H9 (cell line): ENCODE results near the gene MYD88. TPM values are rescaled to one million over a fixed set of nuclear protein-coding genes. Genes with fewer than 3 reads are reported as not detected.

ENCODE experiments used
- DNase-seq: peaks from one replicate; pipeline ENCODE4 v3.0.0-alpha.2; 2017
- H2AFZ ChIP-seq: one replicate; pipeline ENCODE4 v1.6.1; 2013; ENCODE audit warnings: mild to moderate bottlenecking, low read length, control low read depth, moderate library complexity
- H2AK5ac ChIP-seq: 2 replicates; pipeline ENCODE4 v1.6.1; 2013; ENCODE audit warnings: low read length, control low read depth, mixed read lengths; ENCODE audit not compliant: insufficient read length
- H2BK120ac ChIP-seq: one replicate; pipeline ENCODE4 v1.6.1; 2013; ENCODE audit warnings: low read depth, mild to moderate bottlenecking, low read length, control low read depth, inconsistent platforms; ENCODE audit not compliant: poor library complexity, severe bottlenecking
- H2BK12ac ChIP-seq: 2 replicates; pipeline ENCODE4 v1.6.1; 2013; ENCODE audit warnings: low read length, control low read depth, mixed read lengths, low read depth; ENCODE audit not compliant: insufficient read length
- H2BK15ac ChIP-seq: 2 replicates; pipeline ENCODE4 v1.6.1; 2013; ENCODE audit warnings: low read depth, low read length, control low read depth
- H2BK20ac ChIP-seq: one replicate; pipeline ENCODE4 v1.6.1; 2013; ENCODE audit warnings: low read depth, mild to moderate bottlenecking, low read length, control low read depth, inconsistent platforms; ENCODE audit not compliant: poor library complexity, severe bottlenecking
- H2BK5ac ChIP-seq: 2 replicates; pipeline ENCODE4 v1.6.1; 2013; ENCODE audit warnings: low read length, control low read depth, mixed read lengths; ENCODE audit not compliant: insufficient read length
- H3K14ac ChIP-seq: 2 replicates; pipeline ENCODE4 v1.6.1; 2013; ENCODE audit warnings: low read length, control low read depth; ENCODE audit not compliant: insufficient read depth
- H3K18ac ChIP-seq: 2 replicates; pipeline ENCODE4 v1.6.1; 2013; ENCODE audit warnings: low read depth, mild to moderate bottlenecking, mixed read lengths, low read length, control low read depth; ENCODE audit not compliant: insufficient read length
- H3K23ac ChIP-seq: 2 replicates; pipeline ENCODE4 v1.6.1; 2013; ENCODE audit warnings: low read length, control low read depth, mixed read lengths, low read depth; ENCODE audit not compliant: insufficient read length
- H3K23me2 ChIP-seq: 2 replicates; pipeline ENCODE4 v1.6.1; 2013; ENCODE audit warnings: low read depth, mild to moderate bottlenecking, mixed read lengths, low read length, control low read depth; ENCODE audit not compliant: insufficient read length, poor library complexity, severe bottlenecking
- H3K27ac ChIP-seq: 2 replicates; pipeline ENCODE4 v1.5.1; 2013; ENCODE audit warnings: low read length, control low read depth, mixed read lengths, low read depth; ENCODE audit not compliant: insufficient read length
- H3K27me3 ChIP-seq: 2 replicates; pipeline ENCODE4 v1.6.1; 2013; ENCODE audit warnings: low read length, control low read depth, inconsistent platforms; ENCODE audit not compliant: insufficient read depth
- H3K4ac ChIP-seq: 2 replicates; pipeline ENCODE4 v1.6.1; 2013; ENCODE audit warnings: low read depth, mild to moderate bottlenecking, control low read depth, inconsistent platforms, low read length, moderate library complexity
- H3K4me1 ChIP-seq: 2 replicates; pipeline ENCODE4 v1.6.1; 2013; ENCODE audit warnings: low read length, control low read depth, inconsistent platforms; ENCODE audit not compliant: insufficient read depth
- H3K4me2 ChIP-seq: 2 replicates; pipeline ENCODE4 v1.6.1; 2013; ENCODE audit warnings: low read length, control low read depth, mixed read lengths; ENCODE audit not compliant: insufficient read length, insufficient read depth
- H3K56ac ChIP-seq: 2 replicates; pipeline ENCODE4 v1.6.1; 2013; ENCODE audit warnings: low read depth, mild to moderate bottlenecking, mixed read lengths, low read length, control low read depth; ENCODE audit not compliant: insufficient read length
- H3K79me1 ChIP-seq: 2 replicates; pipeline ENCODE4 v1.6.1; 2013; ENCODE audit warnings: low read depth, mild to moderate bottlenecking, moderate library complexity, low read length, control low read depth, inconsistent platforms; ENCODE audit not compliant: insufficient read depth, poor library complexity, severe bottlenecking
- H3K79me2 ChIP-seq: 2 replicates; pipeline ENCODE4 v1.6.1; 2013; ENCODE audit warnings: low read length, control low read depth, inconsistent platforms; ENCODE audit not compliant: insufficient read depth
- H3K9ac ChIP-seq: 2 replicates; pipeline ENCODE4 v1.6.1; 2013; ENCODE audit warnings: low read length, control low read depth, mixed read lengths; ENCODE audit not compliant: insufficient read length; ENCODE audit errors: extremely low read depth
- H3K9me3 ChIP-seq: one replicate; pipeline ENCODE4 v1.6.1; 2013; ENCODE audit warnings: low read depth, low read length, inconsistent platforms; ENCODE audit not compliant: control insufficient read depth
- H3T11ph ChIP-seq: one replicate; pipeline ENCODE4 v1.6.1; 2013; ENCODE audit warnings: mild to moderate bottlenecking, low read length, control low read depth, inconsistent platforms
- H4K20me1 ChIP-seq: one replicate; pipeline ENCODE4 v1.6.1; 2013; ENCODE audit not compliant: control insufficient read depth, insufficient read length, insufficient read depth
- H4K5ac ChIP-seq: 2 replicates; pipeline ENCODE4 v1.6.1; 2013; ENCODE audit warnings: low read depth, mild to moderate bottlenecking, mixed read lengths, low read length, control low read depth; ENCODE audit not compliant: insufficient read length
- H4K8ac ChIP-seq: replicated peaks from 2 replicates; pipeline ENCODE4 v1.6.1; 2013; ENCODE audit warnings: low read length, control low read depth, mixed read lengths, low read depth; ENCODE audit not compliant: insufficient read length
- H4K91ac ChIP-seq: 2 replicates; pipeline ENCODE4 v1.6.1; 2013; ENCODE audit warnings: low read depth, mild to moderate bottlenecking, moderate library complexity, mixed read lengths, low read length, control low read depth; ENCODE audit not compliant: insufficient read length
- H3K27ac Mint-ChIP-seq, 3 experiments: 2 replicates in 2 of 3; 3 replicates in 1 of 3; pipeline ENCODE4 v1.8.0; 2020 to 2021; ENCODE audit warnings: mixed read lengths in 3 of 3, mild to moderate bottlenecking in 1 of 3, moderate library complexity in 1 of 3
- H3K27me3 Mint-ChIP-seq: 2 replicates; pipeline ENCODE4 v1.8.0; 2021; ENCODE audit warnings: low read depth, mild to moderate bottlenecking, moderate library complexity, mixed read lengths
- H3K36me3 Mint-ChIP-seq, 3 experiments: 2 replicates in 2 of 3; 3 replicates in 1 of 3; pipeline ENCODE4 v1.8.0; 2020 to 2021; ENCODE audit warnings: low read depth in 3 of 3, mixed read lengths in 3 of 3; ENCODE audit not compliant: insufficient read depth in 1 of 3
- H3K4me1 Mint-ChIP-seq, 2 experiments: 2 replicates each; pipeline ENCODE4 v1.8.0; 2020; ENCODE audit warnings: mixed read lengths in 2 of 2
- H3K4me3 Mint-ChIP-seq, 2 experiments: 2 replicates in 1 of 2; 3 replicates in 1 of 2; pipeline ENCODE4 v1.8.0; 2020 to 2021; ENCODE audit warnings: mild to moderate bottlenecking in 2 of 2, mixed read lengths in 2 of 2, moderate library complexity in 1 of 2
- H3K9me3 Mint-ChIP-seq, 2 experiments: 2 replicates in 1 of 2; 3 replicates in 1 of 2; pipeline ENCODE4 v1.8.0; 2020; ENCODE audit warnings: mild to moderate bottlenecking in 2 of 2, mixed read lengths in 2 of 2, moderate library complexity in 1 of 2
- CTCF ChIP-seq: fragments of 200-600 bp; sonication (generic); conservative IDR thresholded peaks from 3 replicates; pipeline ENCODE4 v1.8.0; 2021; ENCODE audit warnings: antibody characterized with exemption, mild to moderate bottlenecking
- WGBS: extraction: QIAGEN DNeasy Blood & Tissue Kit; methylation state at CpG from one replicate; pipeline ENCODE4 v1.1.7; 2013; ENCODE audit warnings: missing lambda C conversion rate, low lambda C conversion rate, mixed read lengths; ENCODE audit not compliant: insufficient read length; ENCODE audit errors: extremely low coverage; 5-methylcytosine and 5-hydroxymethylcytosine counted together
- total RNA-seq: library from RNA; stranded (reverse); gene quantifications from 2 replicates; pipeline ENCODE4 v1.2.1, GENCODE V29; 2021

Gene MYD88
- total RNA-seq, 1 experiment from 2014 or later = 33.4 TPM

GRCh38 chr3:38117748-38118420 lies 20.6 kb upstream of the MYD88 start:
- H2AFZ ChIP-seq = no peak overlapping the region
- Mint-ChIP-seq H3K4me3 (no peak overlapping the region), H3K27ac (no peak overlapping the region), H3K27me3 (peaks cover 15% of the 10 kb centered on the region), H3K9me3 (no peaks in the 10 kb centered on the region; a peak in 1 of 5 replicates), H3K36me3 (peaks cover 15 to 46% (median 26%) of the 10 kb centered on the region in 3 experiments; a peak in 6 of 7 replicates), H3K4me1 (peaks cover 0 to 3% of the 10 kb centered on the region in 2 experiments; a peak in 1 of 4 replicates)
- no peak overlapping the region for H4K91ac ChIP-seq
- no peak overlapping the region for H3T11ph ChIP-seq
- H3K9ac ChIP-seq = no peak overlapping the region
- H3K14ac ChIP-seq = no peak overlapping the region
- no peak overlapping the region for H4K8ac ChIP-seq
- WGBS = no CpG with 5 or more reads among the region's 11 CpGs
- no peak overlapping the region for H3K4me2 ChIP-seq
- no peak overlapping the region for H2BK15ac ChIP-seq
- DNase-seq = peak; percentile 69
- no peaks in the 10 kb centered on the region for H3K23me2 ChIP-seq
- H3K4ac ChIP-seq = no peak overlapping the region
- no peak overlapping the region for H4K5ac ChIP-seq
- H4K20me1 ChIP-seq = no peaks in the 10 kb centered on the region
- no peak overlapping the region for H2BK120ac ChIP-seq
- no peaks in the 10 kb centered on the region for H3K79me2 ChIP-seq
- H3K9me3 ChIP-seq = no peaks in the 10 kb centered on the region
- TF ChIP-seq CTCF = peak; percentile 75
- no peak overlapping the region for H3K23ac ChIP-seq
- H3K4me1 ChIP-seq = no peaks in the 10 kb centered on the region
- H2BK5ac ChIP-seq = no peak overlapping the region
- no peak overlapping the region for H2AK5ac ChIP-seq
- no peak overlapping the region for H2BK20ac ChIP-seq
- H3K18ac ChIP-seq = no peak overlapping the region
- no peak overlapping the region for H2BK12ac ChIP-seq
- H3K79me1 ChIP-seq = no peaks in the 10 kb centered on the region
- H3K56ac ChIP-seq = no peak overlapping the region
- H3K27me3 ChIP-seq = no peaks in the 10 kb centered on the region
- H3K27ac ChIP-seq = no peak overlapping the region
